ENCODE measurements around the gene SLC22A23. TPM values are rescaled to one million over a fixed set of nuclear protein-coding genes. Genes with fewer than 3 reads are reported as not detected.
"Not testable (repeated sequence)": the region's sequence is repeated elsewhere in the genome, so short reads cannot be mapped to it uniquely, and the experiment has no call there.

SLC22A23 gene
- total RNA-seq, 1 donor from 2014 or later = 5.6 TPM

DNA sequence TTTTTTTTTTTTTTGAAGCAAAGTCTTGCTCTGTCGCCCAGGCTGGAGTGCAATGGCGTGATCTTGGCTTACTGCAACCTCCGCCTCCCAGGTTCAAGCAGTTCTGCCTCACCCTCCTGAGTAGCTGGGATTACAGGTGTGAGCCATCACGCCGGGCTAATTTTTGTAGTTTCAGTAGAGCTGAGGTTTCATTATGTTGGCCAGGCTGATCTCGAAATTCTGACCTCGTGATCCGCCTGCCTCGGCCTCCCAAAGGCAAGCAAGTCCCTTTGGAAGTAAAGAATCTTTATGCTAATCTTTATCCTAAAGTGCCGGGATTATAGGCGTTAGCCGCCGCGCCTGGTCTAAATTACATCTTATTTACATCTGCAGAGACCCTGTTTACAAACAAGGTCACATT lies 196.6 kb downstream of the SLC22A23 start:
- intact Hi-C loops (cut with DNase I) = no loop called here
- no peak for ATAC-seq
- no peak for DNase-seq (ENCODE audit: missing footprints)

DNA sequence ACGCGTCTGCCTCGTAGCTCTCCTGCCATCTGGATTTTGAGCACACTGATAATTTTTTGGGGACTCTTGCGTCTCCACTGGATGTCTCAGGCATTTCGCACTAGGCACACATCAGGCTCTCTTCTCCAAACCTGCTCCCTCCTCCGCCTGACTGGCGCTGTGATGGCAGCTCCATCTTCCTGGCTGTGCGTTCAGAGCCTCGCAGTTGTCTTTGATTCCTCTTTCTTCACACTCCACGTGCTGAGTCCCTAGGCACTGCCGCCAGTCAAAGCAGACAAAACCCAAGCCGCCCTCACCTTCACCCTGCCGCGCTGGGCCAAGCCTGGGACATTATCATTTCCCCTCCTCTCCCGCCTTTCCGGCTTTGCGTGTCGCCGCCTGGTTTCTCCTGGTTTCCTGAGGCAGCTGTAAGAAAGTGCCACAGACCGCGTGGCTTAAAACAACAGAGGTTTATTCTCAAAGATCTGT lies 197.3 kb downstream of the SLC22A23 start:
- DNase-seq (ENCODE audit: missing footprints) (no peak), ATAC-seq (no peak)

GRCh38 chr6:3258720-3259490 lies 197.9 kb downstream of the SLC22A23 start, which contains the start of gene PSMG4:
Gene PSMG4, plus strand, starts transcription at chr6:3258947. Its CDS starts 76 bp downstream, at chr6:3259023.
- DNase-seq (ENCODE audit: missing footprints) (peak; percentile 98), ATAC-seq (peak; percentile 99)
- intact Hi-C loops (cut with DNase I) = loop anchor here (5.0 to 10.0 kb wide), 2 partner anchors 97 to 264 kb away; partner anchors contain the start of gene NQO2

More for the DNA sequence above, 197.3 kb downstream of the SLC22A23 start:
- intact Hi-C loops (cut with DNase I) = loop anchor here (5.0 to 10.0 kb wide), 2 partner anchors 97 to 265 kb away; partner anchors contain the start of gene NQO2

DNA sequence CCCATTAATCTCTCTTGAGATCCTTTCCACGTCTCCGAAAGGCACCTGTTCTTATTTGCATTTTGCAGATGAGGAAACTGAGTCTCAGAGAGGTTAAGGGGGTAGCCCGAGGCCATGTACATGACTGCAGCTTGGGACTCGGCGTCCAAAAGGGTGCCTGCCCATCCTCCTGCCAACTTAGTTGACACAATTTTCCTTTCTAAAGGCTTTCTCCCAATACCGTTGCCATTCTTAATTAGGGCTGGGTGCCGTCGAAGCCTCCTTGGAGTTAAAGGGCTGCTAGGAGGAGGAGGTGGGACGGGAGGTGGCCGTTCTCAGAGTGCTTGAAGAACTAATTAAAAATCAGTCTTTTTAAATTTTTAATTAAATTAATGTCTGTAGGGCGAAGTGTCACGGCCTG lies 198.6 kb downstream of the SLC22A23 start:
- ATAC-seq = no peak
- intact Hi-C loops (cut with DNase I) = loop anchor here (5.0 to 10.0 kb wide), 2 partner anchors 96 to 263 kb away; partner anchors contain the start of gene NQO2
- no peak for DNase-seq (ENCODE audit: missing footprints)

- intact Hi-C loops (cut with DNase I) = loop anchor here (10.0 kb wide), 1 partner anchor 259 kb away; the partner anchor contains the start of gene NQO2
- no peak for DNase-seq (ENCODE audit: missing footprints)
- no peak for ATAC-seq
Measured at GRCh38 chr6:3253597-3253961, 203.3 kb downstream of the SLC22A23 start.

DNA sequence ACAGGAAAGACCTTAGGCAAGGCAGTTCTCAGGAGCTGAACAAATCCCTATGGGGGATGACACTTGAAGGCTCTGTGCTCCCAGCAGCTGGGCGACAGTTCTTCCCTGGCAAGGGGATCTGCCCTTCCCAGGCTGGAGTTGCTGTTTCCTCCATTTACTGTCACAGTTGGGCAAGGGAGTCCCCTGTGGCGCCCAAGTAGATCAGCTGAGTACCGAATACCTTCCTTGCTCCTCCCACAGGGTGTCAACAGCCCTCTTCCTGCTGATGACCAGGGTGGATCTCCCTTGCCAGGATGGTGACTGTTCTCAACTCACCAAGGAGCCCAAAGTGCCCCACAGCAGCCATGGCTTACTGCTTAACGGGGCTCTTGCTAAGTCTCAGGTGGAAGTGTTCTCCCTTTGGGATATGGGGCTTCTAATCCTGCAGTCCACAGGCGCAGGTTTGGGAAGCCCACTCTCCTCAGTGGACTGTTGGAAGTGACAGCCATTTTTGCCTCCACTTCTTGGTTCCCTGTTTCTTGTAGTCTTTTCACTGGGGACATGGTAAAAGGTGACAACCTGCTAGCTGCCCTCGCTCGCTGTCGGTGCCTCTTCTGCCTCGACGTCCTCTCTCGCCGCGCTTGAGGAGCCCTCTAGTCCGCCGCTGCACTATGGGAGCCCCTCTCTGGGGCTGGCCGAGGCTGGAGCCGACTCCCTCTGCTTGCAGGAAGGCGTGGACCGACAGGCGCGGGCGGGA lies 203.8 kb downstream of the SLC22A23 start:
- ATAC-seq = no peak
- peak; percentile 54 for DNase-seq (ENCODE audit: missing footprints)

GRCh38 chr6:3252369-3252768 lies 204.5 kb downstream of the SLC22A23 start:
- DNase-seq (ENCODE audit: missing footprints) = peak; percentile 41
- ATAC-seq = no peak
- intact Hi-C loops (cut with DNase I) = loop anchor here (10.0 kb wide), 1 partner anchor 258 kb away; the partner anchor contains the start of gene NQO2

More for the DNA sequence above, 203.8 kb downstream of the SLC22A23 start:
- intact Hi-C loops (cut with DNase I) = loop anchor here (10.0 kb wide), 1 partner anchor 258 kb away; the partner anchor contains the start of gene NQO2

- intact Hi-C loops (cut with DNase I) = loop anchor here (1.0 to 10.0 kb wide), 2 partner anchors 125 to 257 kb away; partner anchors contain the start of gene NQO2
- DNase-seq (ENCODE audit: missing footprints) (peak; percentile 87), ATAC-seq (peak; percentile 80)
Measured at GRCh38 chr6:3251462-3252314, 205.2 kb downstream of the SLC22A23 start.

- DNase-seq (ENCODE audit: missing footprints) = peak; percentile 54
- intact Hi-C loops (cut with DNase I) = loop anchor here (10.0 kb wide), 1 partner anchor 255 kb away; the partner anchor contains the start of gene NQO2
- ATAC-seq = peak; percentile 8
Measured at GRCh38 chr6:3250231-3250675, 206.6 kb downstream of the SLC22A23 start.

DNA sequence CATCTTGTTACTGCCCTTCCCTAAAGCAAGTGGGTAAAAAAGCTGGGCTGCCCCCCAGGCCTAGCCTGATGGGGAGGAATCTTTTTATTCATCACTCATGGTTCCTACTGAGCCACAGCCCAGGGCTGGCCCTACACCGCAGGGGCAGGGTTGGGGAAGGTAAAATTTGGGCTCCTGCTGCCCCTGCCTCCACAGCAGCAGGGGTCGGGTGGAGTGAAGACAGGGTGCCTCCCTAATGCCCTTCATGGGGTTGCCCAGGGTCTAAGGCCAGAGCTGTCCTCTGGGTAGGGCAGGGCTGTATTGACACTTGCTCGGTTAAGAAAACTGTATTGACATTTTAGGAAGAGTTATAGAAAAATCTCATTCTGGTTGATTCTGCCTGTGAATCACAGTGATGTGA lies 207.0 kb downstream of the SLC22A23 start:
- intact Hi-C loops (cut with DNase I) = loop anchor here (10.0 kb wide), 1 partner anchor 255 kb away; the partner anchor contains the start of gene NQO2
- DNase-seq (ENCODE audit: missing footprints) = no peak
- ATAC-seq = no peak

- ATAC-seq (no peak), DNase-seq (ENCODE audit: missing footprints) (peak; percentile 62)
- intact Hi-C loops (cut with DNase I) = no loop called here
Measured at GRCh38 chr6:3247255-3248146, 209.3 kb downstream of the SLC22A23 start.

DNA sequence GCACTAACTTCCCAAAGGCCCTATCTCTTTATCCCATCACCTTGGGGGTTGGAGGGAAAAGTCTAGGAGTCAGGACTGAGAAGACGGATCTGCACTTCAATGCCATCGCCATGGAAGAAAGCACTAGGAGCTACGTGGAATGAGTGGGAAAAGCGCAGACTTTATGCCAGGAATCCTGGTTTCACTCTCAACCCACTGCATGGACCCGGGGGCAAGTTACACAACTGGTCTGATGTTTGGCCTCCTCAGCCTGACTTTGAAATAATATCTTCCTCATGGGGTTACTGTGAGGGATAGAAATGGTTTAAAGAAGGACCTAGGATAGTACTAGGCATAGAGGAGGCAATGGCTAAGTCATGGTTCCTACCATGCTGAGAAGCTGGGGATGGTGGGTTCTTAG lies 211.6 kb downstream of the SLC22A23 start:
- intact Hi-C loops (cut with DNase I) = no loop called here

GRCh38 chr6:3244832-3245161 lies 212.1 kb downstream of the SLC22A23 start:
- DNase-seq (ENCODE audit: missing footprints); intact Hi-C loops (cut with DNase I); ATAC-seq: not testable (repeated sequence)

More for the DNA sequence above, 211.6 kb downstream of the SLC22A23 start:
- ATAC-seq = no peak
- no peak for DNase-seq (ENCODE audit: missing footprints)

DNA sequence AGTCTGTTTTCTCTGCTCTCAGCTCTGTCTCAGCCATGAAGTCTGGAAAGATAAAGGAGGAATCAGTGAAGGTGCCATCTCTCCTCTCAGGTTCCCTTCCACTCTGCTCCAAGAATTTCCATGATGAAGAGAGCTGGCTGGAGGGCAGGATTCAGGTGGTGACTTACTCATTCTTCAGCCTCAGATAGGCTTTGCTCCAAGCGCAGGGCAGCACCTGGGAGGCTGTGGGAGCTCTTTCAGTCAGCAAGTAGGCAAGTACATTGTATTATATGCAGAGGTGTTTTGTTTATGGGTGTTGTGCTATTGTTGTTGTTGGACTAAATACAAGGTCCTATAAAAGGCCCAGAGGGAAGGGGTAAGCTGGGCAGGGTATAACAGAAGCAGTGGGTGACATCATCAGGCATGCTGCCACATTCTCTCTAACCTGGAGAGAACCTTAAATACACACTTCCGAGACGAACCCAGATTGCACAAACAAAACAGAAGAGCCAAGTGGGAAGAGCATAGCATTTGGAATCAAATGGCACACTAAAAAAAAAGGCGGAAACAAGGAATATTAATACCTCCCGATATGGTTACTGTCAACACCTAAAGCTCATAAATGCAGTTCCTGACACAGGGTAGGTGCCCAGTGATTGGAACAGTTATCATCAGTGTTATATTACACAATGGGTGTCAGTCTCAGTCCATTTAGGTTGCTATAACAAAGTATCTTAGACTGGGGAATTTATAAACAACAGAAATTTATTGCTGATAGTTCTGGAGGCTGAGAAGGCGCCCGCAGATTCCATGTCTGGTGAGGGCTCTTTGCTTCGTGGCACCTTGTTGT lies 212.6 kb downstream of the SLC22A23 start:
- intact Hi-C loops (cut with DNase I) = no loop called here
- no peak for DNase-seq (ENCODE audit: missing footprints)
- ATAC-seq = no peak

DNA sequence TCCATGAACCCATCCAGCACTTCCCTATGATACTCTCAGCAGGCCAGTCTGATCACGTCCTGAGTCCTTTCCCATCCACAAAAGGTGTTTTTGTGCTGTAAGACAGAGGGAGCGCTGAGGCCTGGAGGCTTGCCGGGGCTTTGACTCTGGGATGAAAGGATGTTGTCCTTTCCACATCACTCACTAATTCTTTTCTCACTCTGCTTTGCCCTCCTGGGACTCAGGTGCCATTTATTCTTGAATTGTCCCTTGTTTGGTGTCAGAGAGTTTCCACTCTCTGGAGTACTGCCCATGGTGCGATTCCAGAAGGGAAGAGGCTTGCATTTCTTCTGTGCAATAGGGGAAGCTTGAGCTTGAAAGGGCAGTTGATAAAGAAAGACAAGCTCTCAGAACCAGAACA lies 214.1 kb downstream of the SLC22A23 start:
- no peak for DNase-seq (ENCODE audit: missing footprints)
- intact Hi-C loops (cut with DNase I) = no loop called here
- no peak for ATAC-seq

GRCh38 chr6:3241745-3242144 lies 215.1 kb downstream of the SLC22A23 start:
- DNase-seq (ENCODE audit: missing footprints); ATAC-seq; intact Hi-C loops (cut with DNase I): not testable (repeated sequence)

Data from Right ventricle myocardium inferior (tissue), 1 donor.